Measurements from ENCODE around the gene CNTNAP2.

Gene CNTNAP2

GRCh38 chr7:146922782-146923181, 806.2 kb downstream of the CNTNAP2 start:
- DNase-seq = no peak

- DNase-seq = no peak
Measured at GRCh38 chr7:146926841-146927240, 810.2 kb downstream of the CNTNAP2 start.

- DNase-seq = no peak
Measured at GRCh38 chr7:146937836-146938235, 821.2 kb downstream of the CNTNAP2 start.

GRCh38 chr7:146943483-146943882, 826.9 kb downstream of the CNTNAP2 start:
- no peak for DNase-seq

- no peak for DNase-seq
Measured at GRCh38 chr7:146948703-146949102, 832.1 kb downstream of the CNTNAP2 start.

GRCh38 chr7:146956321-146956720, 839.7 kb downstream of the CNTNAP2 start:
- no peak for DNase-seq

- DNase-seq = no peak
Measured at GRCh38 chr7:146956853-146957252, 840.3 kb downstream of the CNTNAP2 start.

GRCh38 chr7:146960773-146961391, 844.3 kb downstream of the CNTNAP2 start:
- no peak for DNase-seq

- no peak for DNase-seq
Measured at GRCh38 chr7:146961617-146962016, 845.0 kb downstream of the CNTNAP2 start.

GRCh38 chr7:146966274-146966673, 849.7 kb downstream of the CNTNAP2 start:
- no peak for DNase-seq

- DNase-seq = no peak
Measured at GRCh38 chr7:146982482-146982881, 865.9 kb downstream of the CNTNAP2 start.

- DNase-seq = no peak
Measured at GRCh38 chr7:146991596-146991995, 875.0 kb downstream of the CNTNAP2 start.

GRCh38 chr7:146993764-146994163, 877.2 kb downstream of the CNTNAP2 start:
- DNase-seq = no peak

GRCh38 chr7:147008530-147008929, 891.9 kb downstream of the CNTNAP2 start:
- no peak for DNase-seq

GRCh38 chr7:147012666-147013065, 896.1 kb downstream of the CNTNAP2 start:
- DNase-seq = no peak

GRCh38 chr7:147013825-147014224, 897.2 kb downstream of the CNTNAP2 start:
- no peak for DNase-seq

GRCh38 chr7:147014286-147014955, 897.8 kb downstream of the CNTNAP2 start:
- DNase-seq = no peak

GRCh38 chr7:147015999-147016398, 899.4 kb downstream of the CNTNAP2 start:
- no peak for DNase-seq

GRCh38 chr7:147022056-147022455, 905.5 kb downstream of the CNTNAP2 start:
- DNase-seq = no peak

GRCh38 chr7:147023440-147023839, 906.8 kb downstream of the CNTNAP2 start:
- no peak for DNase-seq

- no peak for DNase-seq
Measured at GRCh38 chr7:147029953-147030352, 913.4 kb downstream of the CNTNAP2 start.

- DNase-seq = no peak
Measured at GRCh38 chr7:147033641-147034040, 917.0 kb downstream of the CNTNAP2 start.

GRCh38 chr7:147041438-147041837, 924.8 kb downstream of the CNTNAP2 start:
- no peak for DNase-seq

GRCh38 chr7:147044941-147045340, 928.3 kb downstream of the CNTNAP2 start:
- no peak for DNase-seq

GRCh38 chr7:147047696-147048095, 931.1 kb downstream of the CNTNAP2 start:
- DNase-seq = no peak

All from activated T-cell treated with anti-CD3 and anti-CD28 coated beads, Interleukin-2, amount 50 U/mL, for 1 hour (primary cell).